HEK293 (cell line): ENCODE results near the gene PKD2.

ENCODE experiments used
- SALL2 ChIP-seq: fragments of 450-650 bp; formaldehyde crosslinking; IDR thresholded peaks from 2 replicates; pipeline ENCODE4 v1.5.0; 2017; ENCODE audit warnings: missing biosample characterization, mild to moderate bottlenecking, missing genetic modification characterization, borderline replicate concordance
- ZNF362 ChIP-seq: fragments of 450-650 bp; formaldehyde crosslinking; IDR thresholded peaks from 2 replicates; pipeline ENCODE4 v1.5.1; 2016; ENCODE audit warnings: missing biosample characterization, missing genetic modification characterization
- TF ChIP-seq, protein P1 (sequence below): fragments of 450-650 bp; formaldehyde crosslinking; IDR thresholded peaks from 2 replicates; pipeline ENCODE4 v1.5.1; 2016; ENCODE audit warnings: missing biosample characterization, missing genetic modification characterization
- TF ChIP-seq, protein P2 (sequence below): fragments of 450-650 bp; formaldehyde crosslinking; IDR thresholded peaks from 2 replicates; pipeline ENCODE4 v1.5.1; 2016; ENCODE audit warnings: missing biosample characterization, missing genetic modification characterization

DNA sequence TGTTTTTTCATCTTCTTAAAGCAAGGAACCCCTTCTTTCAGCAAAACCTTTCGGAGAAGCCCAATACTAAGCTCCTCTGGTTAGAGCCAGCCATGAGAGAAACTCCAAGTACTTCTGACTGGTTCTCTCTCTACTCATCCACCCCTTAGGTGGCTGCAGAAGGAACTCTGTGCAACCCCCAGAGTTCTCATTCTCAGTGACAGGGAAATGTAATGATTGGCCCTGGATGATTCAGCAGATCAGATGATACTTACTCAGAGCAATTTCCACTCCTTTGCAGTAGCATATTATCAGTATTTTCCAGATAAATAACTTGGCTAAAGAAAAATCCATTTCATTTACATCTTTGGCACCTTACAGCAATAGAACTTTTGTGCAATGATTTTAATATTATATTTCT lies 28.8 kb upstream of the PKD2 start:
- TF ChIP-seq, protein P1, sequence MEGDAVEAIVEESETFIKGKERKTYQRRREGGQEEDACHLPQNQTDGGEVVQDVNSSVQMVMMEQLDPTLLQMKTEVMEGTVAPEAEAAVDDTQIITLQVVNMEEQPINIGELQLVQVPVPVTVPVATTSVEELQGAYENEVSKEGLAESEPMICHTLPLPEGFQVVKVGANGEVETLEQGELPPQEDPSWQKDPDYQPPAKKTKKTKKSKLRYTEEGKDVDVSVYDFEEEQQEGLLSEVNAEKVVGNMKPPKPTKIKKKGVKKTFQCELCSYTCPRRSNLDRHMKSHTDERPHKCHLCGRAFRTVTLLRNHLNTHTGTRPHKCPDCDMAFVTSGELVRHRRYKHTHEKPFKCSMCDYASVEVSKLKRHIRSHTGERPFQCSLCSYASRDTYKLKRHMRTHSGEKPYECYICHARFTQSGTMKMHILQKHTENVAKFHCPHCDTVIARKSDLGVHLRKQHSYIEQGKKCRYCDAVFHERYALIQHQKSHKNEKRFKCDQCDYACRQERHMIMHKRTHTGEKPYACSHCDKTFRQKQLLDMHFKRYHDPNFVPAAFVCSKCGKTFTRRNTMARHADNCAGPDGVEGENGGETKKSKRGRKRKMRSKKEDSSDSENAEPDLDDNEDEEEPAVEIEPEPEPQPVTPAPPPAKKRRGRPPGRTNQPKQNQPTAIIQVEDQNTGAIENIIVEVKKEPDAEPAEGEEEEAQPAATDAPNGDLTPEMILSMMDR (tag by site-specific recombination): no peak
- TF ChIP-seq ZNF362 (tag by site-specific recombination): no peak
- TF ChIP-seq, protein P2, sequence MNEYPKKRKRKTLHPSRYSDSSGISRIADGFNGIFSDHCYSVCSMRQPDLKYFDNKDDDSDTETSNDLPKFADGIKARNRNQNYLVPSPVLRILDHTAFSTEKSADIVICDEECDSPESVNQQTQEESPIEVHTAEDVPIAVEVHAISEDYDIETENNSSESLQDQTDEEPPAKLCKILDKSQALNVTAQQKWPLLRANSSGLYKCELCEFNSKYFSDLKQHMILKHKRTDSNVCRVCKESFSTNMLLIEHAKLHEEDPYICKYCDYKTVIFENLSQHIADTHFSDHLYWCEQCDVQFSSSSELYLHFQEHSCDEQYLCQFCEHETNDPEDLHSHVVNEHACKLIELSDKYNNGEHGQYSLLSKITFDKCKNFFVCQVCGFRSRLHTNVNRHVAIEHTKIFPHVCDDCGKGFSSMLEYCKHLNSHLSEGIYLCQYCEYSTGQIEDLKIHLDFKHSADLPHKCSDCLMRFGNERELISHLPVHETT (tag by site-specific recombination): no peak
- no peak for TF ChIP-seq SALL2 (tag by site-specific recombination)
